GM23338 (cell line): ENCODE data around the gene POMP. TPM values are rescaled to one million over a fixed set of nuclear protein-coding genes. Genes with fewer than 3 reads are reported as not detected.

Experiments
- ATAC-seq: fragments of 200-7000 bp; cut with Tn5 transposase; 3 replicates; pipeline ENCODE4 v1.9.1; 2020
- DNase-seq: peaks from one replicate; pipeline ENCODE4 v3.0.0-alpha.2; 2015; ENCODE audit warnings: low spot score
- H2AFZ ChIP-seq: fragments of 200-600 bp; sonication (generic); 2 replicates; pipeline ENCODE4 v1.8.0; 2016; ENCODE audit warnings: antibody characterized with exemption, mild to moderate bottlenecking, moderate library complexity
- H3F3A ChIP-seq: fragments of 200-600 bp; sonication (generic); replicated peaks from 2 replicates; pipeline ENCODE4 v1.8.0; 2017; ENCODE audit warnings: antibody characterized with exemption, mixed run types, low read depth
- H3K27ac ChIP-seq: fragments of 200-600 bp; sonication (generic); 2 replicates; pipeline ENCODE4 v1.6.1; 2016; ENCODE audit warnings: low read depth
- H3K27me3 ChIP-seq: fragments of 200-600 bp; sonication (generic); 2 replicates; pipeline ENCODE4 v1.8.0; 2016; ENCODE audit warnings: mild to moderate bottlenecking, mixed run types, moderate library complexity; ENCODE audit not compliant: insufficient read depth
- H3K36me3 ChIP-seq: fragments of 200-600 bp; sonication (generic); 2 replicates; pipeline ENCODE4 v1.8.0; 2016; ENCODE audit warnings: mild to moderate bottlenecking; ENCODE audit not compliant: insufficient read depth
- H3K4me1 ChIP-seq: fragments of 200-600 bp; sonication (generic); 2 replicates; pipeline ENCODE4 v1.8.0; 2016; ENCODE audit warnings: mild to moderate bottlenecking, moderate library complexity; ENCODE audit not compliant: insufficient read depth
- H3K4me2 ChIP-seq: fragments of 200-600 bp; sonication (generic); 2 replicates; pipeline ENCODE4 v1.7.1; 2017; ENCODE audit warnings: mixed run types
- H3K4me3 ChIP-seq: fragments of 200-600 bp; sonication (generic); 2 replicates; pipeline ENCODE4 v1.6.1; 2016; ENCODE audit warnings: mixed run types
- H3K79me2 ChIP-seq: fragments of 200-600 bp; sonication (generic); replicated peaks from 2 replicates; pipeline ENCODE4 v1.8.0; 2017; ENCODE audit warnings: mild to moderate bottlenecking; ENCODE audit not compliant: insufficient read depth
- H3K9me2 ChIP-seq: fragments of 200-600 bp; sonication (generic); 2 replicates; pipeline ENCODE4 v1.8.0; 2017; ENCODE audit not compliant: insufficient read depth
- H4K20me1 ChIP-seq: fragments of 200-600 bp; sonication (generic); replicated peaks from 2 replicates; pipeline ENCODE4 v1.8.0; 2017; ENCODE audit warnings: mild to moderate bottlenecking; ENCODE audit not compliant: insufficient read depth
- H3K27ac Mint-ChIP-seq: 2 replicates; pipeline ENCODE4 v1.8.0; 2020; ENCODE audit warnings: inconsistent platforms, mild to moderate bottlenecking, moderate library complexity, mixed read lengths
- H3K27me3 Mint-ChIP-seq: 3 replicates; pipeline ENCODE4 v1.8.0; 2022; ENCODE audit warnings: low read depth, mild to moderate bottlenecking, moderate library complexity, mixed read lengths, inconsistent platforms; ENCODE audit not compliant: insufficient read depth, poor library complexity
- H3K36me3 Mint-ChIP-seq: 3 replicates; pipeline ENCODE4 v1.8.0; 2021; ENCODE audit warnings: low read depth, mild to moderate bottlenecking, inconsistent platforms, moderate library complexity, mixed read lengths
- H3K4me1 Mint-ChIP-seq: 3 replicates; pipeline ENCODE4 v1.8.0; 2020; ENCODE audit warnings: mild to moderate bottlenecking, inconsistent platforms, mixed read lengths
- H3K4me3 Mint-ChIP-seq: 3 replicates; pipeline ENCODE4 v1.8.0; 2021; ENCODE audit warnings: moderate library complexity, mild to moderate bottlenecking, inconsistent platforms, mixed read lengths
- H3K9me3 Mint-ChIP-seq: 3 replicates; pipeline ENCODE4 v1.8.0; 2020; ENCODE audit warnings: moderate library complexity, mild to moderate bottlenecking, inconsistent platforms, mixed read lengths
- CREB1 ChIP-seq: fragments of 250-450 bp; sonication (Bioruptor Pico); IDR thresholded peaks from 2 replicates; pipeline ENCODE4 v1.5.0; 2020; ENCODE audit warnings: low read depth, mild to moderate bottlenecking, moderate library complexity
- CTCF ChIP-seq, 2 experiments: fragments of 200-600 bp in 1 of 2; sonication (generic) in 1 of 2; conservative IDR thresholded peaks; 2 replicates each; pipeline versions ENCODE4 v1.5.1 to v1.6.1; 2016 to 2017; ENCODE audit warnings: antibody characterized with exemption in 2 of 2, low read depth in 2 of 2, mild to moderate bottlenecking in 2 of 2, moderate library complexity in 1 of 2
- ETS1 ChIP-seq: IDR thresholded peaks from 2 replicates; pipeline ENCODE4 v1.6.1; 2016; ENCODE audit warnings: antibody characterized with exemption
- EZH2 ChIP-seq: fragments of 200-600 bp; sonication (generic); IDR thresholded peaks from one replicate; pipeline ENCODE4 v1.8.0; 2017; ENCODE audit warnings: antibody characterized with exemption, mild to moderate bottlenecking, low read depth; ENCODE audit not compliant: unreplicated experiment
- EZH2phosphoT487 ChIP-seq: fragments of 200-600 bp; sonication (generic); IDR thresholded peaks from one replicate; pipeline ENCODE4 v1.8.1; 2018; ENCODE audit warnings: antibody characterized with exemption; ENCODE audit not compliant: unreplicated experiment
- JUNB ChIP-seq: IDR thresholded peaks from one replicate; pipeline ENCODE4 v1.6.1; 2016; ENCODE audit warnings: antibody characterized with exemption; ENCODE audit not compliant: unreplicated experiment
- NANOG ChIP-seq: IDR thresholded peaks from 2 replicates; pipeline ENCODE4 v1.6.1; 2016; ENCODE audit warnings: antibody characterized with exemption, borderline replicate concordance
- POLR2AphosphoS5 ChIP-seq: IDR thresholded peaks from 2 replicates; pipeline ENCODE4 v1.6.1; 2016; ENCODE audit warnings: antibody characterized with exemption, low read depth
- REST ChIP-seq: IDR thresholded peaks from one replicate; pipeline ENCODE4 v1.6.1; 2018; ENCODE audit warnings: antibody characterized with exemption; ENCODE audit not compliant: unreplicated experiment
- STAT1 ChIP-seq: IDR thresholded peaks from one replicate; pipeline ENCODE4 v1.6.1; 2016; ENCODE audit warnings: antibody characterized with exemption; ENCODE audit not compliant: unreplicated experiment
- ZNF114 ChIP-seq: fragments of 250-450 bp; sonication (Bioruptor Pico); IDR thresholded peaks from 2 replicates; pipeline ENCODE4 v1.5.0; 2020; ENCODE audit warnings: mild to moderate bottlenecking, moderate library complexity
- ZNF331 ChIP-seq: fragments of 250-450 bp; sonication (Bioruptor Pico); IDR thresholded peaks from 2 replicates; pipeline ENCODE4 v1.5.0; 2020; ENCODE audit warnings: low read depth, mild to moderate bottlenecking, moderate library complexity
- ZNF462 ChIP-seq: fragments of 250-450 bp; sonication (Bioruptor Pico); IDR thresholded peaks from 2 replicates; pipeline ENCODE4 v1.5.0; 2020; ENCODE audit warnings: mild to moderate bottlenecking, moderate library complexity
- polyA plus RNA-seq: library from polyadenylated mRNA; unstranded; fragments of >200 nt; fragmentation: Nextera tagmentation; extraction: Ambion mirVana; gene quantifications from 2 replicates; pipeline ENCODE4 v1.2.1, GENCODE V29; 2016
- total RNA-seq: library from RNA; depleted of rRNA; stranded (reverse); fragments of >200 nt; shearing (Covaris generic); gene quantifications from 2 replicates; pipeline ENCODE4 v1.2.3, GENCODE V29; 2014

The POMP gene
- total and polyA plus RNA-seq, 2 experiments from 2014 or later = 95.9 to 446 TPM

- Histone ChIP-seq H3K4me2 (no peak overlapping the region), H3F3A (peaks cover 9% of the 10 kb centered on the region; the same call in 1 of the 2 replicates), H3K27me3 (peaks cover 32% of the 10 kb centered on the region), H3K27ac (no peak overlapping the region), H3K4me1 (peaks cover 8% of the 10 kb centered on the region), H3K36me3 (no peaks in the 10 kb centered on the region), H3K79me2 (no peaks in the 10 kb centered on the region), H2AFZ (peak overlapping the region; percentile 28; the same call in 1 of the 2 replicates), H3K4me3 (no peak overlapping the region), H3K9me2 (no peaks in the 10 kb centered on the region), H4K20me1 (no peaks in the 10 kb centered on the region)
- no peak for ATAC-seq
- peaks cover 7% of the 10 kb centered on the region; the same call in 2 of the 3 replicates for H3K4me1 Mint-ChIP-seq
- DNase-seq = no peak
- H3K27me3 Mint-ChIP-seq = peaks cover 27% of the 10 kb centered on the region
- H3K9me3 Mint-ChIP-seq = no peaks in the 10 kb centered on the region
- no peak overlapping the region for H3K4me3 Mint-ChIP-seq
- H3K27ac Mint-ChIP-seq = no peak overlapping the region
- no peak for TF ChIP-seq ZNF462 (CRISPR knock-in tag)
- no peak for TF ChIP-seq EZH2phosphoT487
- no peak for TF ChIP-seq NANOG
- TF ChIP-seq CREB1 = no peak
- TF ChIP-seq ZNF331 (CRISPR knock-in tag) = no peak
- TF ChIP-seq POLR2AphosphoS5 = no peak
- no peak for TF ChIP-seq EZH2
- TF ChIP-seq REST = no peak
- no peak for TF ChIP-seq ETS1
- TF ChIP-seq CTCF (conservative IDR thresholded peaks at IDR 0.05; ENCODE audit: low read depth in 2 of 2) = no peak
- TF ChIP-seq ZNF114 (CRISPR knock-in tag) = no peak
- TF ChIP-seq STAT1 = no peak
- TF ChIP-seq JUNB = no peak
- H3K36me3 Mint-ChIP-seq = no peaks in the 10 kb centered on the region
Measured at GRCh38 chr13:28716511-28716910, 57.6 kb downstream of the POMP start.
